ENCODE data around the gene KRT85.

The KRT85 gene

DNA sequence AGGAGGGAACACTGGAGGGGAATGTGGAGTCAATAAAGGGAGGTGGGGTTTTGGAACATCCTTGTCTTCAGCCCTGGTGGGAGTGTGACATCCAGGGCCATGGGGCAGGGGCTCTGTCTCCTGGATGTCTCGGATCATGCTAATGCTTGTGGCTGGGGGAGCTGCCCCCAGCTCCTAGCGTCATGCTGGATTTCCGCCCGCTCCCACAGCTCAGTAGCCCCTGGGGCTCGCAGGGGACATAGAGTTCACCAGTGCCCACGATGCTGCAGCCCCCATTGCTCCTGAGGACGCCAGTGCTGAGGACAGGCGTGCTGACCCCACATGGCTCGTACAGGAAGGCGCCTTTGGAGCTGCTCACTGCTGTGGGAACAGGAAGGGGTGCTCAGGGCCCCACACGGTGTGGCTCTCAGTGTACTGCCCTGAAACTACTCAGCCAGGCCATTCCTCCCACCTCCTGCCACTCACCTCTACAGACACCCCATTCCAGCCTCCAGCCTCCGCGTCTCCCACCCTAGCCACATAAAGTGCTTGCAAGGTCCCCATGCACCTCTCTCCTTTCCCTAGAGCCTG is 27.6 kb upstream of the KRT85 start:
- no peak for DNase-seq (ENCODE audit: low read depth)

DNA sequence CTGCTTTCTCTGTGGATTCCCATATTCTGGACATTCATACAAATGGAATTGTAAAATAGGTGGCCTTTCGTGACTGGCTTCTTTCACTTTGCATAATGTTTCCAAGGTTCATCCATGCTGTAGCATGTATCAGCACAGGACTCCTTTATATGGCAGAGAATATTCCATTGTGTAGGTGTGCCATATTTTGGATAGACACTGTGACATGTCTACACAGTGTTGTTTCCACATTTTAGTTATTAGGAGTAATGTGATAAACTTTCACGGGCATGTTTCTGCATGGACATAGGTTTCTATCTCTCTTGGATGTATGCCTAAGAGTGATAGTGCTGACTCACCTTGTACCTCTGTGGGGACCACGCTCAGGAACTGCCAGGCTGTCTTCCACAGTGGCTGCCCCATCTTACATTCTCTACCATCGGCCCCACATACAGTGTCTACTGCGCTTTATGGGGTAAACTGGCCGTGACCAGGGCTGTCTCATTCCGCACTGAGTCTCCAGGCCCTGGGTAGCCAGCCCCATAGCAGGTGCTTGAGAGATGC is 25.3 kb upstream of the KRT85 start:
- DNase-seq (ENCODE audit: low read depth), result no peak

DNA sequence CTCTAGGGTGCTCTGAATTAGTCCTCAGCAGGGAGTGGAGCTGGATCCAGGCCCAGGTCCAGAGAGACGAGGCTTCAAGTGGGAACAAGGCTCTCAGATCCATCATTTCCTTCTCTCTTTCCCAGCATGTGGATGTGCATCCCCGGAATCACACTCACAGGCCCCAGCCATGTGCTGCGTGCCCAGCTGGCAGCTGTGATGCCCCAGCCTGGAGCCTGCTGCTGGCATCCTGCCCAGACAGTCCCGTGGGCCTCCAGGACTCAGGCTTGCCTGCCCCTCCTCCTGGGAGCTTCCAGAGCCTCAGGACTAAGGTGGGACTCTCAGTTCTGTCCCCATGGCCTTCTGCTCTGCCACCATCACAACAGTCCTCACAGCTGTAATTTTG is 24.3 kb upstream of the KRT85 start:
- no peak for DNase-seq (ENCODE audit: low read depth)

DNA sequence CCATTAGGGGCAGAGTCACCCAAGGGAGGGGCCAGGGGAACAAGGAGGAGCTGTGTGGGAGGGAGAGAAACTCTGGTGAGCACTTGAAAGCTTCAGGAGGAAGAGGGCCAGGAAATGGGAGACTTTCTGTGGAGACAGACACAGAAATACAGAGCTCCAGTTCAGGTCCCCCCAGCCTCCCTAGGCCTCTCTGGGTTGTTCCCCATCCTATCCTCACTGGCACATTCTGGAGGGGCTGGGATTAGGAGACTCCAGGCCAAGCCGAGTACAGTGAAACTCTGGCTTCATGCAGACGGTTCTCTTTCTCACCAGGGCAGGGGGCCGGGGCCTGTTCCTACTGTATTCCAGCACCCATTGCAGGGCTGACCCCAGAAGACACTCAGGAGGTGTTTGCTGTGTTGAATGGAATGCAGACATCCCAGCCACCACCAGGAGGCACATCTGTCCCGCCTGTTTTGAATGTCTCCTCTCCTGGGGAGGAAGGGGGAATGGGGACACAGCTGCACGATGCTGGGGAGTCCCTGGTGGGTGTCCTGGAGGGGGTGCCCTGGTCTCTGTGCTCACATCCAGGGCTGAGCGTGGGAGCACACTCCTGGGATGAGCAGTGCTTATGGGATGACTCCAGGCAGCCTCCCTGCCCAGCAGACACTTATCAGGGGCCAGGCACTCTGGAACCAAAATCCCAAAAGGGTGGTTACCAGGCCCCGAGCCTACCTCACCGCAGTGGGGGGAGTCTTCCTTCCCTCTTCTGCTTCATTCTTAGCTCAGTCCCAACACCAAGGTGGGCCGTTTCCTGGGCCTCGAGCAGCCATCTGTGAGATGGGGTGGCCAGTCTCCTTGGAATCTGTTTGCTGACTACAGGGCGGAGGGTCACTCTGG is 23.7 kb upstream of the KRT85 start:
- DNase-seq (ENCODE audit: low read depth), result no peak

DNA sequence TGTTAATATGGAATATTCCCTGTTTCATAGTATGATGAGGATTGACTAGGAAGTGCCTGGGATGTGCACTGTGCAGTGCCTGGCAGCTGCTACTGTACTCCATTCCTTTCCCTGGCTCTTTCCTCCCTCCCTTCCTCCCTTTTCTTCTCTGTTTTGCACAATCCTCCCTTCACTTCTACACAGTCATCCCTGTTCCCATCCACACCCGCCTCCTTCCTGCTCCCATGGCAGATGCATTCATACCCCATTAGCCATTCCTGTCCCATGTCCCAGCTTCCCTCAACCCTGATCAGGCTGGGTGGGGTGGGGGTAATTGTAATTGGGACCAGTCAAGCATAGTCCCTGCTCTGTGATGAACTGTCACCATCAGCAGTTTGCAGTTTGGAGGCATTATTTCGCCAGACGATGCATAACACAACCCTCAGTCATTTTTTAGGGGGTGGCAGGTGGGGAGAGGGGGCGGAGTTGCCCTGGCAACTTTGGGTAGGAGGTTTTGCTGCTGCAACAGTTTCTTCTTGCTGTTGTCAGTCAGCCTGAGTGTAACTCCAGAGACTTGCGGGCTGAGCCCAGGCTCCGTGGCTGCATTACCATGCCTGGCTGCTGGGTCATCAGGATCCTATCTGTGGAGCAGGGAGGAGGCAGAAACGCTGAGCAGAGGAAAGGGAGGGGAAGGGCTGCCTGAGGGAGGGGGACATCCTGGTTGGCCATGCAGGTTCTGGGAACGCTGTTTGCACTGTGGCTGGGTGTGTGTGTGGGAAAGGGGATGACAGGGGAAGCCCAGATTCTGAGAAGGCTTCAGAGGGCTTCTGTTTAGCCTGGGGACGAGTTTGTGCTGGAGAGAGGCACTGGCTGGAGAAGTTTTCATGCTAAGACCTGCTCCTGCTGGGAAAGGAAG is 22.3 kb upstream of the KRT85 start:
- no peak for DNase-seq (ENCODE audit: low read depth)

DNA sequence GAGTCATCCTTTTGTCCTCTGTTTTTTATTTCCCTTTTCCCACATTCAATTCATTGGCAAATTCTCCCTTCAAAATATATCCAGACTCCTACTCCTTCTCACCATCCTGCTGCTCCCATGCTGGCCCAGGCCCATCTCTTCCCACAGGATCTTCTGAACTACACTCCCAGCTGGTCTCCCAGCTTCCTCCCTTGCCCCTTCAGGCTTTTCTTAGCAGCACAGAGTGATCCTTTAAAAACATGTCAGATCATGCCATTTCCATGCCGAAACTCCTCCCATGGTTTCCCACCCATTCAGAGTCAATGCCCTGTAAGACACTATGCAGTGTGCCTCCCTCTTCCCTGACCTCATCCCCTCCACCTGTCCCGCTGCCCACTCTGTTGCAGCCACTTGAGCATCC is 20.6 kb upstream of the KRT85 start:
- DNase-seq (ENCODE audit: low read depth), result no peak

DNA sequence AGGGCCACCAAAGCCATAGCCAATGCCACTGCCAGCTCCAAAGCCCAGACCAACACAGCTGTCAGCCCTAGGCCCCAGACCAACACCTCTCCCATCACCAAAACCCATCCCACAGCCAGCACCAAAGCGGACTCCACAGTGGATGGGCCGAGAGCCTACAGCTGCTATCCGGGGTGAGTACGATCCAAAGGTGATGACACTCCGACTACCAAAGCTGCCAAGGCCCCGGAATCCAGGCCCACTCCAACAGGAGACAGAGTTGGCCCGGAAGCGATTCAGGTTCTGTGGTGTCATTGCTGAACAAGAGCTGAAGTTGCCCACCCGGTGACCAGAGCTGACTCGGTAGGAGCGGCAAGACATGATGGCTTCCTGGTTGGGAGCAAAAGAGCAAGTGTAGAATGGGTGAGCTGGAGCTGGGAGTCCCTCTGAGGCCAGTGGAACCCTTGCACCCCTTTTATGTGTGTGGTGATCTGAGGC is 18.0 kb upstream of the KRT85 start, which contains the start of gene KRT84:
KRT84 (minus strand) TSS at position 427 of the 477 bp plus-strand sequence; CDS start at position 360, 67 bp downstream.
- DNase-seq (ENCODE audit: low read depth), result no peak

DNA sequence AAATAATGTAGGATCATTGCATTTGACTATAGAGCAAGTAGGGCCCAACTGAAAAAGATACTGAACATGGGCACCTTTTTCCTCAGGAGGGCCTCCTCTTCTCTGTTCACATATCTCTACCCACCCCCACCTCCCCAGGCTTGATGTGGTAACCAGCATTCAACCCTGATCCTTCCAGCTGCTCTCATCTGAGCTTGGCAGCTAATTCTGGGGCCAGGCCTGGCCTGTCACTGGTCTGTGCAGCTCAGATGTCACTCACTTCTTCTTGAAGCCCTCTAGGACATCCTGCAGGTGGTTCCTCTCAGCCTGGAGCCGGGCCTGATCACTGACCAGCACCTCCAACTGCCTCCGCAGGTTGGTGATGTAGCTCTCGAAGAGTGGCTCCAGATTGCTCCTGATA is 16.1 kb upstream of the KRT85 start:
- no peak for DNase-seq (ENCODE audit: low read depth)

DNA sequence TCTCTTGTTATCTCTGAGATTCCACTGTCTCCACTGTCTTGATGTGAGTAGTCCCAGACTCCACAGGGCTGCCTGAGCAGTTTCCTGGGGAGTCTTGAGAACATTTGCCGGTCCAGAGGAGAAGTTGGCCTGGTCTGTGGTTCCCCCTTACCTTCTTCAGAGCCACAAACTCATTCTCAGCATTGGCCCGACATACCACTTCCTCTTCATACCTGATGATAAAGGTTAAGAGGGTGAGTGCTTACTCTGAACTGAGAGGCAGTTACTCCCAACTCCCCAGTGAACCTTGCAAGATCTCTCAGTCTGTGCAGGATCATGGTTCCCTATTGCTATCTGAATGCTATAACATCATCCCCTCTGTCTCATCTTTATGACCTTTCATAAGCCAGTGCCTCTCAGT is 15.6 kb upstream of the KRT85 start:
- no peak for DNase-seq (ENCODE audit: low read depth)

DNA sequence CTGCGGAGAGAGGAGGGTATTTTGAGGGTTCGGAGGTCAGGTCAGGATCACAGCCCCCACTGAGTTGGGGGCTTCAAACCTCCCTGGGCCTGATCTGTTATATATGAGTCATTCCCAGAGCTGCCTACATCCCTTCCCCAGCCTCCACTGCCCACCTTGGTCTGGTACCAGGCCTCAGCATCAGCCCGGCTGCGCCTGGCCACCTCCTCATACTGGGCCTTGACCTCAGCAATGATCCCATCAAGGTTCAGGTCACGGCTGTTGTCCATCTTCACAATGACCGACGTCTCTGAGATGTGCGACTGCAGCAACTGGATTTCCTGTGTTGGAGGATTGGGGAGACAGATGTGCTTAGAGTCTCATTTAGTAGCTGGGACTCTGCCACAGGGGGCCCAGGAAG is 13.9 kb upstream of the KRT85 start:
- no peak for DNase-seq (ENCODE audit: low read depth)

DNA sequence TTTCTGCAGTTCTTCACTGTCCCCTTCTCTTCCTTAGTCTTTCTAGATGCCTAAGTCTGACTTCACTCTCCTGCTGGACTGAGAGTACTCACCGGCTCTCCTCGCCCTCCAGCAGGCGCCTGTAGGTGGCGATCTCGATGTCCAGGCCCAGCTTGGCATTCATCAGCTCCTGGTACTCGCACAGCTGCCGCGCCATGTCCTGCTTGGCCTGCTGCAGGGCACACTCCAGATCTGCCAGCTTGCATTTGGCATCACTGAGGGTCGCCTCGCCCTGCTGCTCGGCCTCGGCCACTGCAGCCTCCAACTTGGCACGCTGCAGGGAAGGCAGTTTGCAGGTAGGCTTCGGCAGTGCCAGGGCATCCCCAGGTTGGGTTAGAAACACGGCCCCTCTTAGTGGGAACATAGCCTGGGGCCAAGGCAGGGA is 13.0 kb upstream of the KRT85 start:
- no peak for DNase-seq (ENCODE audit: low read depth)

DNA sequence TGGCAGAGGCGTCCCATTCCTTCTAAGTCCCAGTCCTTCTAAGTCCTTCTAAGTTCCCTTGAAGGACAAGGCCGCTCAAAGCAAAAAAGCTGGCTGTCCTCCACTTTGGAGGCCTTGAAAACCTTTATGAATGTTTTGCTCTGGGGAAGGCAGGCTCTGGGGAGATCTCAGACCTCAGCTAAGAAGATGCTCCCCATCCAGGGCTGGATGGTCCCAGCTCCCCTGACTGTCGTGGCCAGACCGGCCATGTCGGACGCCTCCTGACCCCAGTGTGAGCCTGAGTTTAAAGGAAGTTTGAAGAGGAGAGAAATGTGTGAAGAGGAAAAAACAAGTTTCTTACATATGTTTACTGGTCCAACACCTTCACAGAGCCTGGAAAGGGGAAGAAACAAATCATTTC is 12.3 kb upstream of the KRT85 start:
- no peak for DNase-seq (ENCODE audit: low read depth)

DNA sequence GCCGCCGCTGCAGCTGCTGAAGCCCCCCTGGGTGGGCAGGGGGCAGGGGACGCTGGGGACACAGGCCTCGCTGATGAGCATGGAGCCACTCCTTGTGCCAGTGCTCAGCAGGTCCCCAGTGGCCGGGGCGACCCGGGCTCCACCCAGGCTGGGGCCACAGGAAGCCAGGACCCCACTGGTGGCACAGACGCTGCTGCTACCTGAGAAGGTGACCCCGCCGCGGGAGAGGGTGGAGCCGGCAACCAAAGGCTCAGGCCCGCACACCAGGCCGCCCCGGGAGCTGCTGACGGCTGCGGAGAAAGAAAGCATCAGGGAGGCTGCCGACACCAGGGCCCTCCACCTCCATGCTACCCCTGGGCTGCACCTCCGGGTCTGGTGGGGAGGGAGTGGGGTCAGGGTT is 10.8 kb upstream of the KRT85 start:
- no peak for DNase-seq (ENCODE audit: low read depth)

DNA sequence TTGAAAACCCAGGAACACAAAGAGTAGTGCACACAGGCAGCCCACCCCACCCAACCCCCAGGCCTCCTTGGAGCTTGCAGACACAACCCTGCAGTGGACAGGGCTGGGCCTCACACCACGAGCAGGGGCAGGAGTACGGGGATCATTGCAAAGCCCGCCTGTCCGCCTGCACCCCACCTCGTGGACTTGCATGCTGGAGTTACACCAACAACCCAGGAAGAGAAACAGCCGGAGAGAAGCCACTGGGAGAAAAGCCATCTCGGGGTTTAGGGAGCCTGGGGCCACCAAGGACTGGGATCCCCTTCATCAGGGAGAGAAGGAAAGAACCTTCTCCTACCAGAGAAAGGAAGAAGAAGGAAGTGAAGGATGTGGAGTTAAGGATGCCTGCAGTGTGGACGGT is 10.0 kb upstream of the KRT85 start:
- no peak for DNase-seq (ENCODE audit: low read depth)

DNA sequence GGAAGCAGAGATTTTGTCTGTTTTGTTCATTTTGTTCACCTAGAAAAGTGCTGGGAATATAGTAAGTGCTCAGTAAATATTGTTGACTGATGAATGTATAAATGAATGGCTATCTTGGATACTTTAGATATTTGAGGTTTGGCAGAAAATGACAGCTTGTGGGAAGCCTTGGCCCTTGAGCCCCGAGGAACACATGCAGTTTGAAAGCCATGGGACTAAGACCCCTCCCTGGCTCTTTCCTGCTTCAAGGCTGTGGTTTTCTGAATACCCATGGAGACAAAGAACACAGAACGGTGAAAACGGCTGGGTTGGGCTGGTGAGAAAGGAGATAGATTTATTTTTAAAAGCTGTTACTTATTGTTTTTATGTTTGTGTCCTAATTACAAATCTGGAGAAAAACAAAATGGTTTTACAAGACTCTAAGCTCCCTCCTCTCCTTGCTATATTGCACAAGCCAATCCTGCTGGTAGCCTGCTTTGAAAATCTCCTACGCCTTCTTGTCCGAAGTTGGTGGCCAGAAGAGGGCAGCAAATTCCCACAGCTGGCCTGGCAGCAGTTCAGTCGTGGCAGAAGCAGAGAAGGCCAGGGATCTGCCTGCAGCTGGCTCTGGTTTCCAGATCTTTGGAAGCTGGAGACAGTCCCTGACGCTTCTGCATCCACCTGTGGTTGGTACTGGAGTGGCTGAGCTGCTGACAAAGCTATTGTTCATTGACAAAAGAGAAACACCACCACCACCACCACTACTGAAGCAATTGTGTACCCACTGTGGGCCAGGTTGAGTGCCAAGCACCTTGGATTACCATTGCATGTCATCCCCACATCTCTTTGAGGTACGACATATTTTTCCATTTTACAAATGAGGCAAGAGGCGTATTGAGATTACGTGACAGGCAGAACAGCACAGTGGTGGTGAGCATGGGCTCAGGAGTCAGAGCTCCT is 5.2 kb upstream of the KRT85 start:
- DNase-seq (ENCODE audit: low read depth), result peak; percentile 70

DNA sequence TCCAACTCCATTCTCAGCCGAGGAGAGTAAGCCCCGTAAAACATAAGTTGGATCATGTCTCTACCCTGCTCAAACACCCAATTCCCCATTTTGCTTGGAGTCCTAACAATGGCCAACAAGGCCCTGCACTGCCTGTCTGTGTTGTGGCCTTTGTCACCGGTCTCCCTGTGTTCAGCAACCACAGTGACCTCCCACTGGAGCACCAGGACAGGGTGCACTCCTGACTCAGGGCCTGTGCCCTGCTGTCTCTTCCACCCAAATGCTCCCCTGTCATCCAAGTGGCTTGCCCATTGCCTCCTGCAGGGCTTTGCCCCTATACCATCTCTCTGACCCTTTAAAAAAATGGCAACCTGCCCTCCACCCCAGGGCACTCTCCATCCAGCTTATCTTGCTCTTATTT is 4.4 kb upstream of the KRT85 start:
- DNase-seq (ENCODE audit: low read depth), result no peak

DNA sequence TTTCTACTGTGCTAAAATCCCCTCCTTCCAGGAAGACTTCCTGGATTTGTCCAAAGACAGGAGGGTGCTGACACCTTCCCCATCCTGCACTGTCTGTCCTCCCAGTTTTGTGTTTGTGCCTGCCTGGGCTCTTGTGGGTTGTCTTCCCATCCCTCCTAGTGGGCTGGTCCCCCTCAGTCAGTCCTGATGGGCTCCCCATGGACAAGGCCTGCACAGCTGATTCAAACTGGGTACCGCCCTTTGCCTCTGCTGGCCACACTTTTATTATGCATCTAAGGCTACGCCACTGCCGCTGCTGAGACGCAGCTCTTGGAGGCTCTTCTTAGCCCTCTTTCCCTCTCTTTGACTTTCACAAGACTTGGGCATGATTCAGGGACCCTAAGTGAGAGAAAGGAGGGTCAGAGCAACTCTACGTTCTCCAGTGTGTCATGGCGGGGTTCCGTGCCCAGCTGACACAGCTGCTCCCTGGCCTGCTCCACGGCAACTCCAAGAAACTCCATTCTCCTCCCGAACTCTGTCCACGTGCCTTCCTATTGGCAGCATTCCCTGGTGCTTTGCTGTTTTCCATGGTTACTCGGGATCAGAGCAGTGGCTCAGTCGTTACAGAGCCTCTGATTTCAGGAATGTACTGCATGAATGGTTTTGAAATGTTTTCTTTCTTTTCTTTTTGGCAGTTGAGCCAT is 3.8 kb upstream of the KRT85 start:
- DNase-seq (ENCODE audit: low read depth), result peak; percentile 9

DNA sequence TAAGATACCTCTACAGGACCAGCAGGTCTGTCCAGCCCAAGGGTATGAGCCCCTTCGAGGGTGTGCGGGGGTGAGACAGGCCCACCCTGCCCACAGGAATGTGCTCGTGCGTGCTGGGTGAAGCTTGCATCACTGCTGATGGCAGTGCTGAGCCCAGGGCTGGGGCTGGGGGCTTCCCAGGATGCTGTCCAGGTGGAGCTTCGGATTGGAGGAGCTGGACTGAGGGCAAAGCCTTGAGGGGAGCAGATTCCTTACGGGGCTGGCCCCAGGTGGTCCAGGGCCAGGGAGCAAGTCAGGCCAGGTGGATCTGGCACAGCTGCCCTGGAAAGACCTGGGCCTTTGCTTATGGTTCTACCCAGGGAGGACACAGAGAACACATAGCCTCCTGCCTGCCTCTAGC is 2.5 kb upstream of the KRT85 start:
- DNase-seq (ENCODE audit: low read depth), result no peak

DNA sequence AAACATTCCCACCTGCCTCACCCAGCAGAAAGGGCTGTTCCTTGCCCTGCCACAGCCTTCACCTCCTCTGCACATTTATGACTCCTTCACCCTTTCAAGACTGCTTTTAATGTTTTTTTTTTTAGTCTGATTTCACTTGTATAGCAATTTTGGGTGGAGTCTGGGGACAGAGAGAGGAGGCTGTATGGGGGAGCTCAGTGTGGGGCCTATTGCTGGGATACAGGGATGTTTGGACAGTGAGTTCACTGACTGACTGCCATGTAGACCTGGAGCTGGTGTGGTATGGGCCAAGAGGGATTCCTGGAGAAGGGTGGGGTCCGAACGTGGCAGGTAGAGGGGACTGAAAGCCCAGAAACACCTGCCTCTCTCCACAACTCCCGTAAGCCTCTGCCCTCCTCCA is 1.9 kb upstream of the KRT85 start:
- no peak for DNase-seq (ENCODE audit: low read depth)

DNA sequence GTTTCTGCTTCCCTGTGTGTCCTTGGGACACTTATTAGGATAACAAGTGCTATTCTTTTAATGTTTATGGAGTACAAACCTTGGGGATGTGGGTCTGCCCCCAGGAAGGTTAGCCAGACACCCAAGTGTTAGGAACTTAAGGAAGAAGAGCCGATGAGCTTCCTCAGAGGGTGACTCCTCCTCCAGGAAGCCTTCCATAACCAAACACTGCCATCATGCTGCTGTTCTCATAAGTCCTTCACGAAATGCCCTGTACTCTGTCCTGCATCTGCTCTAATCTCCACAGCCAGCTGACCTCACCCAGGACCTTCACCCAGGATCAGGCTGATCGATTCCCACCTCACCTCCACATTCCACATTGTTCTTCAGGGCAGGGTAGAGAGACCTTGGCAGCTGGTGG is 1.2 kb upstream of the KRT85 start:
- no peak for DNase-seq (ENCODE audit: low read depth)

DNA sequence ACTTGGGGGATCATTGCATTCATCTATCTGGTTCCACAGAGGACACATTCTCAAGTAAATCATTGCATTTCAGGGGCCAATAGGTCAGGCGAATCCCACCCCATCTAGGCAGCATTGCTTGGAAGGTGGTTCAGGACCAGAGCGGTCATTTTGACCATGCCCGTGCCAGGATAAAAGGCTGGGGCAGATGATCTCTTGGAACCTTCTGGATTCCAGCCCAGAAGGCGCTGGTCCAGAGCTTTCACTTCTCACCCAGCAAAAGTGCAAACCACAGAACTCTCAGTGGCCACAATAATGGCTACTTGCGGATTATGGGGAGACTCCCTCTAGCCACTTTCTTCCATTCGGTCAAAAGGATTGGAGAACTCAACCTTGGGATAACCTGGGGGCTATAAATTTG is 595 bp upstream of the KRT85 start:
- no peak for DNase-seq (ENCODE audit: low read depth)

Measured in non-pigmented ciliary epithelial cell (primary cell).